Colonic mucosa (tissue), 4 donors: ENCODE data around the gene BCL11A. TPM values are rescaled to one million over a fixed set of nuclear protein-coding genes. Genes with fewer than 3 reads are reported as not detected.

Source experiments
- DNase-seq: peaks from one replicate; pipeline ENCODE4 v3.0.0-alpha.2; 2020
- H3K27ac ChIP-seq: fragments of 200-600 bp; one replicate; pipeline ENCODE4 v1.8.0; 2021
- H3K27me3 ChIP-seq: fragments of 200-600 bp; one replicate; pipeline ENCODE4 v1.8.0; 2021
- H3K36me3 ChIP-seq: fragments of 200-600 bp; one replicate; pipeline ENCODE4 v1.8.0; 2021
- H3K4me1 ChIP-seq: fragments of 200-600 bp; one replicate; pipeline ENCODE4 v1.8.0; 2021; ENCODE audit warnings: mild to moderate bottlenecking
- H3K4me3 ChIP-seq: fragments of 200-600 bp; one replicate; pipeline ENCODE4 v1.8.0; 2021
- H3K9ac ChIP-seq, 2 donors: one replicate each; pipeline ENCODE4 v1.7.0; 2013; ENCODE audit warnings: control low read depth in 2 of 2, low read depth in 2 of 2, low read length in 2 of 2
- H3K9me3 ChIP-seq: fragments of 200-600 bp; one replicate; pipeline ENCODE4 v1.8.0; 2021
- intact Hi-C: fragments of 100-400 bp; cut with DNase I; formaldehyde crosslinking; loops from one replicate; pipeline ENCODE4 v1.14.1; 2022
- total RNA-seq, 2 donors: library from RNA; stranded (reverse); fragmentation: NEBNext Ultra II Directional in 1 of 2; extraction: Animal tissue kit (Norgen Biotek cat#: 25700) in 1 of 2; gene quantifications; one replicate each; pipeline ENCODE4 v1.2.1, GENCODE V29; 2021
- TF ChIP-seq, protein P1 (sequence below): fragments of 200-600 bp; IDR thresholded peaks from one replicate; pipeline ENCODE4 v1.8.0; 2022; ENCODE audit warnings: antibody characterized with exemption, mild to moderate bottlenecking
- donor health status: healthy.
- donor health status: DM: no; HTN: no; CAD: no.
- donor health status: DM: no; HTN: no; CAD: no.

The BCL11A gene
- 10 to 100 TPM; 22.9 to 27.1 TPM for total RNA-seq

DNA sequence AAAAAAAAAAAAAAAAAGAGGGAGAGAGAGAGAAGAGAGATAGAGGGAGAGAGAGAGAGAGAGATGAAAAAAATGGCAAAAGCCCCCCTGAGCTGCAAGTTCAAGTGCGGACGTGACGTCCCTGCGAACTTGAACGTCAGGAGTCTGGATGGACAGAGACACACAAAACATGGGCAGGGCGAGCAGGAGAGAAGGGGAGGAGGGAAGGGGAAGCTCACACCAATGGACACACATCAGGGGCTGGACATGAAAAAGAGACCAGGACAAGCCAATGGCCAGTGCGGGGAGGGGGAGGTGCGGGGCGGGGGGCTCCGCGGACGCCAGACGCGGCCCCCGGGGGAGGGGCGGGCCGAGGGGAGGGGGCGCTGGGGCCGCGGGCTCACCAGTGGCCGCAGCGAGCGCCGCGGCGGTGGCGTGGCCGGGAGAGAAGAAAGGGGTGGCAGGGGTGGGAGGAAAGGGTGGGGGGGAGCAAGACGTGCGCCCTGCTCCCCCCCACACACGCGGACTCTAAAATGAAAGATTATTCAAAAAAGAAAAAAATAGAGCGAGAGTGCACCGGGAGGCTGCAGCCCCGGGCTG is at the start of gene BCL11A:
BCL11A (minus strand) TSS at position 160 of the 579 bp plus-strand sequence. CDS start 384 bp downstream, outside the sequence.
- peak; percentile 83 for DNase-seq
- intact Hi-C loops = loop anchor here (10.0 kb wide), 1 partner anchor 339 kb away; no protein-coding TSS in a partner anchor
- H3K9me3 ChIP-seq = no peaks in the 10 kb centered on the region
- no peaks in the 10 kb centered on the region for H3K27me3 ChIP-seq
- H3K9ac ChIP-seq = peak within 1 kb of the TSS; percentile 78 to 81
- TF ChIP-seq, protein P1, sequence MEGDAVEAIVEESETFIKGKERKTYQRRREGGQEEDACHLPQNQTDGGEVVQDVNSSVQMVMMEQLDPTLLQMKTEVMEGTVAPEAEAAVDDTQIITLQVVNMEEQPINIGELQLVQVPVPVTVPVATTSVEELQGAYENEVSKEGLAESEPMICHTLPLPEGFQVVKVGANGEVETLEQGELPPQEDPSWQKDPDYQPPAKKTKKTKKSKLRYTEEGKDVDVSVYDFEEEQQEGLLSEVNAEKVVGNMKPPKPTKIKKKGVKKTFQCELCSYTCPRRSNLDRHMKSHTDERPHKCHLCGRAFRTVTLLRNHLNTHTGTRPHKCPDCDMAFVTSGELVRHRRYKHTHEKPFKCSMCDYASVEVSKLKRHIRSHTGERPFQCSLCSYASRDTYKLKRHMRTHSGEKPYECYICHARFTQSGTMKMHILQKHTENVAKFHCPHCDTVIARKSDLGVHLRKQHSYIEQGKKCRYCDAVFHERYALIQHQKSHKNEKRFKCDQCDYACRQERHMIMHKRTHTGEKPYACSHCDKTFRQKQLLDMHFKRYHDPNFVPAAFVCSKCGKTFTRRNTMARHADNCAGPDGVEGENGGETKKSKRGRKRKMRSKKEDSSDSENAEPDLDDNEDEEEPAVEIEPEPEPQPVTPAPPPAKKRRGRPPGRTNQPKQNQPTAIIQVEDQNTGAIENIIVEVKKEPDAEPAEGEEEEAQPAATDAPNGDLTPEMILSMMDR = no peak
- no peaks in the 10 kb centered on the region for H3K36me3 ChIP-seq
- H3K4me1 ChIP-seq = peaks cover 4% of the 10 kb centered on the region
- peak within 1 kb of the TSS; percentile 73 for H3K4me3 ChIP-seq
- H3K27ac ChIP-seq = peak within 1 kb of the TSS; percentile 79

DNA sequence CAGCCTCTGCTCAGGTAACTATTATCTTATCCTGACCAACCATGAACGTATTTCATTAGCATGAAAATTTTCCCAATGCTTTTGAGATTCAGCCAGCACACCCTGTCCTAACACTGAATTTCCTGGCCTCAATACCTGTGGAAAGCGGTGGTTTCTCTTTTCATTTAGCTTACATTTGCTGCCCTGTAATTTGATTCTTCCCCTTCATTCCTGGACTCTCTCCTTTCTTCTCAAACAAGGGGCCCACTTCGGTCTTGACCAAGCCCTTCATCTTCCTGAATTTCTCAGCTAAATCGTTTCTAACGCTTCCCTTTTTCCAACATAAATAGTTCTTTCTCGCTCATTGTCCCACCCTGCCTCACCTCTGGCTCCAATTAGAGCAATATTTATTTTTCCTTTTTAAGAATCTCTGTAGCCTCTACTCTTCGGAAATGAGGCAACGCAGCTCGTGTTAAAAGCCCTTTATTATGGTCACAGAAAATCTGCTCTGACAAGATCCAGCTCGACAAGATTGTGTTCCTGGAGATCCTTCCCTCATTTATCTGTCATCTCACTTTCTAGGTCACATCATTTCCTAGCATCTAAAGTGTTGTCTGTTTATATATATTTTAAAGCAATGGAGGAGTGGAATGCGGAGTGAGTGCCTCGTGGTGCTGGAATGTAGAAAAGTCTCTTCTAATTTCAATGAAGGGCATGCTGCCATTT is 49.5 kb upstream of the BCL11A start:
- intact Hi-C loops = no loop called here
- no peak overlapping the region for H3K27ac ChIP-seq
- H3K4me3 ChIP-seq = no peak overlapping the region
- TF ChIP-seq, protein P1 = no peak
- DNase-seq = no peak
- no peaks in the 10 kb centered on the region for H3K4me1 ChIP-seq
- H3K27me3 ChIP-seq = no peaks in the 10 kb centered on the region
- H3K9ac ChIP-seq = no peak overlapping the region
- no peaks in the 10 kb centered on the region for H3K36me3 ChIP-seq
- H3K9me3 ChIP-seq = no peaks in the 10 kb centered on the region

DNA sequence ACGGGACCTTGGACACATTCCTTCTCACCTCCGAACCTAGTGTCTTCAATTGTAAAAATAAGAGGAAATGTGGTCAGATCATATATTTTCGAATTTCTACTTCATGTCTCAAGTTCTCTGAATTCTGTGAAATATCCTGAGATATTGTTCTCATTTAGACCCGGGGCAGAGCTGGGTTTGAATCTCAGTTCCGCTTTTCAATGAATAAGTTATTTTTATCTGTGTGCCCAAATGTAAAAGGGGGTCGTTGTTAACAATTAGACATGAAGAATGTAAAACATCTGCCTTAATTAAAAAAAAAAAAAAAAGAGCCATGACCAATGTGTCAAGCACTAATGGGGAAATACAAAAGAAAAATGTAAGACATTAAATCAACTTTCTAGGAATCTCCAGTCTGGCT is 48.9 kb upstream of the BCL11A start:
- Histone ChIP-seq H3K9ac (no peak overlapping the region), H3K27me3 (no peaks in the 10 kb centered on the region), H3K36me3 (no peaks in the 10 kb centered on the region), H3K4me3 (no peak overlapping the region), H3K4me1 (no peaks in the 10 kb centered on the region), H3K9me3 (no peaks in the 10 kb centered on the region), H3K27ac (no peak overlapping the region)
- TF ChIP-seq, protein P1 = no peak
- no peak for DNase-seq
- intact Hi-C loops = no loop called here

DNA sequence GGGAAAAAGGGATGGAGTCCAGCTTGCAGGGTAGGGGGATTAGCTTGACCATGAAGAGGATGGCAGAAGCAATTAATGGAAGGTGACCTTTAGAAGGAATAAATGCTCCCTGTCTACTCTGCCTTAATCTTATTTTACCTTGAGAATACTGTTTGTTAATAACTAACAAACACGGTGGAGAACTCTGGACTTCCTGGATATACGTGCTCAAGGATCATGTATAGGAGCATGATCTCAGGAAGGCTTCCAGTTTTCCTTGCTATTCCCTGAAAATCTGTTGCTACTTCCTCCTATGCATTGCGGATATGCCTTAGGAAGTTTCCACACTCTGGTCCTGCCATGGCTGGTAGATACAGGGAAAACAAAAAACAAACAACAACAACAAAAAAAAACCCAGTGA is 44.8 kb upstream of the BCL11A start:
- Histone ChIP-seq H3K4me1 (no peaks in the 10 kb centered on the region), H3K9ac (no peak overlapping the region), H3K9me3 (no peaks in the 10 kb centered on the region), H3K36me3 (no peaks in the 10 kb centered on the region), H3K27me3 (no peaks in the 10 kb centered on the region), H3K27ac (no peak overlapping the region), H3K4me3 (no peak overlapping the region)
- DNase-seq = no peak
- intact Hi-C loops = no loop called here
- TF ChIP-seq, protein P1 = no peak

DNA sequence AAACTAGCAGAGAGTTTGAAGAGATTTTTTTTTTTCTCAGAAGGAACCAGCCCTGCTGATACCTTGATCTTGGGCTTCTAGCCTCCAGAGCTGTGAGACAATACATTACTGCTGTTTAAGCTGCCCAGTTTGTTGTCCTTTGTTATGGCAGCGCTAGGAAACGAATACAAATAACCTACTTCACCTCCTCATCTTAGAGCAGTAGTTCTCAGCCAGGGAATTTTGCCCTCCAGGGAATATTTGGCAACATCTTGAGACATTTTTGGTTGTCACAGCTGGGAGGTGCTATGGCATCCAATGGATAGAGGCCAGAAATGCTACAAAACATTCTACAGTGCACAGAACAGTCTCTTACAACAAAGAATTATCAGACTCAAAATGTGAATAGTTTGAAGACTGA is 43.9 kb upstream of the BCL11A start:
- intact Hi-C loops = no loop called here
- H3K36me3 ChIP-seq = no peaks in the 10 kb centered on the region
- no peaks in the 10 kb centered on the region for H3K4me1 ChIP-seq
- no peaks in the 10 kb centered on the region for H3K27me3 ChIP-seq
- TF ChIP-seq, protein P1 = no peak
- no peak overlapping the region for H3K27ac ChIP-seq
- no peak overlapping the region for H3K9ac ChIP-seq
- no peaks in the 10 kb centered on the region for H3K9me3 ChIP-seq
- no peak for DNase-seq
- no peak overlapping the region for H3K4me3 ChIP-seq
